Uterus (tissue), 2 donors: ENCODE data around the gene C1orf50.

ENCODE experiments used
- CTCF ChIP-seq, 4 experiments: fragments of 200-600 bp in 2 of 4; fragments of 450-650 bp in 2 of 4; sonication (generic) in 2 of 4; IDR thresholded peaks; one replicate each; pipeline ENCODE4 v1.5.1; 2016 to 2019; ENCODE audit warnings: antibody characterized with exemption in 4 of 4, mild to moderate bottlenecking in 2 of 4, moderate library complexity in 1 of 4
- POLR2A ChIP-seq, 2 donors: fragments of 450-650 bp; IDR thresholded peaks; one replicate each; pipeline ENCODE4 v1.6.1; 2016; ENCODE audit warnings: antibody characterized with exemption in 2 of 2, mild to moderate bottlenecking in 1 of 2, moderate library complexity in 1 of 2

- TF ChIP-seq POLR2A (IDR thresholded peaks at IDR 0.05) (no peak), CTCF (IDR thresholded peaks at IDR 0.05) (no peak)
These were observed 50.9 kb downstream of the C1orf50 start for GRCh38 chr1:42817976-42818375.
